Ovary (tissue), 3 donors: ENCODE results near the gene IFNW1.

Source experiments
- POLR2A ChIP-seq: fragments of 450-650 bp; IDR thresholded peaks from one replicate; pipeline ENCODE4 v1.6.1; 2017; ENCODE audit warnings: antibody characterized with exemption, mild to moderate bottlenecking, moderate library complexity
- TF ChIP-seq, protein P1 (sequence below), 3 donors: fragments of 450-650 bp in 2 of 3; fragments of 200-600 bp in 1 of 3; IDR thresholded peaks; one replicate each; pipeline versions ENCODE4 v1.5.1 to v1.8.0; 2016 to 2022; ENCODE audit warnings: antibody characterized with exemption in 3 of 3, mild to moderate bottlenecking in 1 of 3
- donor health status: DM: no; HTN: no; CAD: no.

DNA sequence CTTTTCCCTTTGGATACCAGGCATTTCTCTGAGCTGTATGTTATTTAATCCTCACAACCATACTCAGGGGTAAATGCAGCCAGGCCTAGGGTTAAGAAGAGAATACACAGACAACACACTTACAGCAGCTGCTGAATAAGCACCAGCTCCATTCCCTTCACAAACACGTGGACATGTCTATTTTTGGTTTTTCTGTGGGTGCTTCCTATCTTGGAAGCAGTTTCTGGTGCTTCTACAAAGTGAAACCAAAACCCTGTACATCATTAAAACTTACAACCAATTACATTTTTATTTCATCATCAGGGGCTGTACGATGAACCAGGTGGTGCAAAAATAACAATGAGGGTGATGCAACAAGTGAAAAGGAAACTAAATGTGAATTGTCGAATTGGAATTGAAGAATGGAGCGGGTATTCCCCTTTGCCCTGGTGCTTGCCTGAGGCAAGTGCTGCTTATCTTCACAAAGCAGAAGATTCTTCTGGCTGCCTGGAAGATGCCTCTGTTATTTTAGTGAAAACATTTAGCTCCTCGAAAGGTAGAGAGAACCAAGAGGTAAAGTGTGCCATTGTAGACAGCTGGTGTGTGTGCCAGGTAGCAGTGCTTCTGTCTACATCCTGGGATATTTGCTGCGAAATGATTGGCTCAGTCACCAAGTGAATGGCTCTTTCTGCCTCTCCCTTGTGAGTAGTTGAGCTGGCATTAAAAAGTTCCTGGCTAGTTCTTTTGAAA is 45.3 kb downstream of the IFNW1 start:
- TF ChIP-seq, protein P1, sequence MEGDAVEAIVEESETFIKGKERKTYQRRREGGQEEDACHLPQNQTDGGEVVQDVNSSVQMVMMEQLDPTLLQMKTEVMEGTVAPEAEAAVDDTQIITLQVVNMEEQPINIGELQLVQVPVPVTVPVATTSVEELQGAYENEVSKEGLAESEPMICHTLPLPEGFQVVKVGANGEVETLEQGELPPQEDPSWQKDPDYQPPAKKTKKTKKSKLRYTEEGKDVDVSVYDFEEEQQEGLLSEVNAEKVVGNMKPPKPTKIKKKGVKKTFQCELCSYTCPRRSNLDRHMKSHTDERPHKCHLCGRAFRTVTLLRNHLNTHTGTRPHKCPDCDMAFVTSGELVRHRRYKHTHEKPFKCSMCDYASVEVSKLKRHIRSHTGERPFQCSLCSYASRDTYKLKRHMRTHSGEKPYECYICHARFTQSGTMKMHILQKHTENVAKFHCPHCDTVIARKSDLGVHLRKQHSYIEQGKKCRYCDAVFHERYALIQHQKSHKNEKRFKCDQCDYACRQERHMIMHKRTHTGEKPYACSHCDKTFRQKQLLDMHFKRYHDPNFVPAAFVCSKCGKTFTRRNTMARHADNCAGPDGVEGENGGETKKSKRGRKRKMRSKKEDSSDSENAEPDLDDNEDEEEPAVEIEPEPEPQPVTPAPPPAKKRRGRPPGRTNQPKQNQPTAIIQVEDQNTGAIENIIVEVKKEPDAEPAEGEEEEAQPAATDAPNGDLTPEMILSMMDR (IDR thresholded peaks at IDR 0.05), result no peak
- TF ChIP-seq POLR2A, result no peak
